ENCODE data around the gene PRR22.
A peak's percentile ranks its signal among the peaks of the same experiment; 100 is the strongest.
"Not testable (repeated sequence)": the region's sequence is repeated elsewhere in the genome, so short reads cannot be mapped to it uniquely, and the experiment has no call there.

Gene PRR22

GRCh38 chr19:5790559-5791520 is 6.3 kb upstream of the PRR22 start, which contains the start of gene DUS3L:
DUS3L (minus strand) TSS chr19:5791163; CDS start chr19:5791141, 22 bp downstream.
- DNase-seq = peak; percentile 98

- DNase-seq = no peak
These were observed 5.5 kb upstream of the PRR22 start for GRCh38 chr19:5789886-5790558.

- DNase-seq = no peak
These were observed 4.8 kb upstream of the PRR22 start for GRCh38 chr19:5789351-5789761.

GRCh38 chr19:5788422-5788821 is 3.9 kb upstream of the PRR22 start:
- no peak for DNase-seq

GRCh38 chr19:5787409-5788182 is 3.0 kb upstream of the PRR22 start:
- DNase-seq = no peak

- DNase-seq = no peak
These were observed 2.3 kb upstream of the PRR22 start for GRCh38 chr19:5786593-5787408.

- no peak for DNase-seq
These were observed 877 bp upstream of the PRR22 start for GRCh38 chr19:5785423-5785822.

- DNase-seq = no peak
These were observed 1.3 kb downstream of the PRR22 start for GRCh38 chr19:5782945-5783919.

GRCh38 chr19:5782322-5782721 is 2.2 kb downstream of the PRR22 start:
- DNase-seq = no peak

GRCh38 chr19:5780916-5781315 is 3.6 kb downstream of the PRR22 start:
- DNase-seq = not testable (repeated sequence)

- no peak for DNase-seq
These were observed 6.1 kb downstream of the PRR22 start for GRCh38 chr19:5778402-5778801.

GRCh38 chr19:5775668-5776309 is 8.8 kb downstream of the PRR22 start:
- no peak for DNase-seq

- DNase-seq = no peak
These were observed 9.6 kb downstream of the PRR22 start for GRCh38 chr19:5774921-5775320.

- no peak for DNase-seq
These were observed 11.3 kb downstream of the PRR22 start for GRCh38 chr19:5773276-5773675.

GRCh38 chr19:5772416-5772815 is 12.1 kb downstream of the PRR22 start:
- no peak for DNase-seq

GRCh38 chr19:5767949-5768348 is 16.6 kb downstream of the PRR22 start:
- no peak for DNase-seq

- no peak for DNase-seq
These were observed 19.3 kb downstream of the PRR22 start for GRCh38 chr19:5765220-5765619.

GRCh38 chr19:5762608-5763217 is 21.8 kb downstream of the PRR22 start:
- no peak for DNase-seq

- DNase-seq = no peak
These were observed 30.8 kb downstream of the PRR22 start for GRCh38 chr19:5753743-5754142.

GRCh38 chr19:5751709-5752108 is 32.8 kb downstream of the PRR22 start:
- DNase-seq = no peak

Data from NCI-H446 treated with DMSO at 0.1 percent for 48 hours (cell line).